Endothelial cell of umbilical vein (primary cell): Measurements from ENCODE around the gene GORASP1. TPM values are rescaled to one million over a fixed set of nuclear protein-coding genes. Genes with fewer than 3 reads are reported as not detected.

Experiments
- BruUV-seq: library from RNA; stranded (reverse); fragments of 400-500 nt; replicated peaks from 2 replicates; lab custom pipeline; 2021; lab: Mats Ljungman, UMichigan
- CTCF ChIA-PET: fragments of 300-600, 350-600 bp; sonication (Branson Sonifier 250); formaldehyde crosslinking; loops from one replicate; lab custom pipeline; 2021; ENCODE audit warnings: antibody characterized with exemption, inconsistent platforms; lab: Charles Lee
- POLR2A ChIA-PET: fragments of 300-600, 350-600 bp; sonication (Branson Sonifier 250); formaldehyde crosslinking; loops from one replicate; lab custom pipeline; 2021; ENCODE audit warnings: antibody characterized with exemption, inconsistent platforms; lab: Charles Lee
- DNase-seq: peaks from one replicate; pipeline ENCODE4 v3.0.0-alpha.2; 2011; ENCODE audit warnings: low read depth, low spot score
- FAIRE-seq: peaks from 2 replicates; lab custom pipeline; 2011; peaks lifted over from hg19 to GRCh38; lab: Jason Lieb, UNC
- H2AFZ ChIP-seq: 2 replicates; pipeline ENCODE4 v1.6.0; 2012; ENCODE audit warnings: low read depth, low read length, control low read depth, inconsistent platforms
- H3K27ac ChIP-seq: 2 replicates; pipeline ENCODE4 v1.5.1; 2011; ENCODE audit warnings: low read depth, mild to moderate bottlenecking, control low read depth, low read length, moderate library complexity; ENCODE audit not compliant: insufficient read depth
- H3K27me3 ChIP-seq, 2 experiments: 2 replicates each; pipeline versions ENCODE4 v1.6.0 to v1.6.1; 2011; ENCODE audit warnings: low read length in 2 of 2, mixed read lengths in 1 of 2; ENCODE audit not compliant: control insufficient read depth in 2 of 2, insufficient read depth in 2 of 2
- H3K36me3 ChIP-seq, 2 experiments: 2 replicates in 1 of 2; 3 replicates in 1 of 2; pipeline ENCODE4 v1.5.1; 2011; ENCODE audit warnings: low read length in 2 of 2, mild to moderate bottlenecking in 1 of 2, moderate library complexity in 1 of 2; ENCODE audit not compliant: control insufficient read depth in 2 of 2, insufficient read depth in 2 of 2; ENCODE audit errors: extremely low read depth in 1 of 2
- H3K4me1 ChIP-seq: 3 replicates; pipeline ENCODE4 v1.5.1; 2011; ENCODE audit warnings: mild to moderate bottlenecking, low read length; ENCODE audit not compliant: control insufficient read depth, insufficient read depth; ENCODE audit errors: extremely low read depth
- H3K4me2 ChIP-seq: 2 replicates; pipeline ENCODE4 v1.6.1; 2011; ENCODE audit warnings: low read length, control low read depth, mixed read lengths; ENCODE audit not compliant: insufficient read depth
- H3K4me3 ChIP-seq, 3 experiments: fragments of 200-600 bp in 1 of 3; sonication (generic), shearing (Covaris generic) in 1 of 3; replicated peaks in 1 of 3; 2 replicates each; pipeline ENCODE4 v1.5.1; 2011 to 2016; ENCODE audit warnings: control low read depth in 3 of 3, low read length in 3 of 3, mild to moderate bottlenecking in 2 of 3, inconsistent platforms in 1 of 3, low read depth in 1 of 3, moderate library complexity in 1 of 3; ENCODE audit not compliant: insufficient read depth in 1 of 3
- H3K79me2 ChIP-seq: 2 replicates; pipeline ENCODE4 v1.6.0; 2012; ENCODE audit warnings: low read length, inconsistent platforms; ENCODE audit not compliant: control insufficient read depth, insufficient read depth
- H3K9ac ChIP-seq: replicated peaks from 2 replicates; pipeline ENCODE3; 2011; ENCODE audit warnings: low read length, control low read depth; ENCODE audit not compliant: insufficient read depth; ENCODE audit errors: extremely low read depth
- H3K9me1 ChIP-seq: replicated peaks from 3 replicates; pipeline ENCODE4 v1.6.0; 2011; ENCODE audit warnings: mild to moderate bottlenecking, low read length; ENCODE audit not compliant: control insufficient read depth, insufficient read depth; ENCODE audit errors: extremely low read depth
- H3K9me3 ChIP-seq: replicated peaks from 2 replicates; pipeline ENCODE4 v1.5.1; 2012; ENCODE audit warnings: low read length, inconsistent platforms; ENCODE audit not compliant: control insufficient read depth, insufficient read depth
- H4K20me1 ChIP-seq: replicated peaks from 2 replicates; pipeline ENCODE3; 2011; ENCODE audit warnings: mild to moderate bottlenecking, low read length; ENCODE audit not compliant: control insufficient read depth, insufficient read depth; ENCODE audit errors: extremely low read depth
- EZH2 ChIP-seq: IDR thresholded peaks from 2 replicates; pipeline ENCODE4 v1.6.1; 2012; ENCODE audit warnings: borderline replicate concordance, low read depth, mild to moderate bottlenecking, moderate library complexity, low read length, inconsistent platforms; ENCODE audit not compliant: severe bottlenecking
- JUN ChIP-seq: IDR thresholded peaks from 2 replicates; pipeline ENCODE4 v1.6.1; 2011; ENCODE audit warnings: borderline replicate concordance, low read depth; ENCODE audit not compliant: insufficient read length, insufficient read depth
- MYC ChIP-seq: IDR thresholded peaks from one replicate; pipeline ENCODE4 v1.6.1; 2011; ENCODE audit warnings: mild to moderate bottlenecking, low read depth, low read length
- POLR2A ChIP-seq: IDR thresholded peaks from 2 replicates; pipeline ENCODE4 v1.6.1; 2012; ENCODE audit warnings: low read depth, mild to moderate bottlenecking, control low read depth, low read length
- POLR2AphosphoS5 ChIP-seq: IDR thresholded peaks from 2 replicates; pipeline ENCODE4 v1.6.1; 2012; ENCODE audit warnings: low read depth, mild to moderate bottlenecking, control low read depth, low read length, moderate library complexity; ENCODE audit not compliant: insufficient read depth
- dilution Hi-C: fragments of 300-500 bp; cut with MboI; formaldehyde crosslinking; loops from one replicate; pipeline ENCODE4 v1.15.0; 2019; ENCODE audit warnings: low sequenced_read_pairs; ENCODE audit not compliant: extremely low pct_ligation_motif_present
- intact Hi-C: fragments of 100-400 bp; cut with micrococcal nuclease; formaldehyde crosslinking; loops from one replicate; pipeline ENCODE4 v1.10.0; 2022
- polyA plus RNA-seq, 4 experiments: library from polyadenylated mRNA; depleted of rRNA in 3 of 4; stranded (reverse) in 3 of 4; unstranded in 1 of 4; fragments of >200 nt; gene quantifications; 2 replicates each; pipeline versions ENCODE4 v1.2.1 to v1.2.3, GENCODE V29; 2011 to 2012; ENCODE audit warnings: missing spikeins in 1 of 4
- total RNA-seq: library from RNA; stranded (reverse); gene quantifications from 2 replicates; pipeline ENCODE4 v1.2.3, GENCODE V29; 2021
- TF ChIP-seq, protein P1 (sequence below): IDR thresholded peaks from 2 replicates; pipeline ENCODE4 v1.6.1; 2011; ENCODE audit not compliant: insufficient read depth, insufficient read length
- TF ChIP-seq, protein P2 (sequence below), 2 donors: IDR thresholded peaks; 1 replicate in 1 of 2; 2 replicates in 1 of 2; pipeline ENCODE4 v1.5.1; 2011; ENCODE audit warnings: low read length in 2 of 2, mild to moderate bottlenecking in 2 of 2, moderate library complexity in 2 of 2, control low read depth in 1 of 2, inconsistent platforms in 1 of 2, low read depth in 1 of 2; ENCODE audit not compliant: insufficient read depth in 1 of 2; ENCODE audit errors: extremely low read depth in 1 of 2

GORASP1 gene
- total and polyA plus RNA-seq, 2 donors (not counting 3 experiments of a cell fraction or from before 2014, with no cell fraction given) = 62.5 to 68.0 TPM

DNA sequence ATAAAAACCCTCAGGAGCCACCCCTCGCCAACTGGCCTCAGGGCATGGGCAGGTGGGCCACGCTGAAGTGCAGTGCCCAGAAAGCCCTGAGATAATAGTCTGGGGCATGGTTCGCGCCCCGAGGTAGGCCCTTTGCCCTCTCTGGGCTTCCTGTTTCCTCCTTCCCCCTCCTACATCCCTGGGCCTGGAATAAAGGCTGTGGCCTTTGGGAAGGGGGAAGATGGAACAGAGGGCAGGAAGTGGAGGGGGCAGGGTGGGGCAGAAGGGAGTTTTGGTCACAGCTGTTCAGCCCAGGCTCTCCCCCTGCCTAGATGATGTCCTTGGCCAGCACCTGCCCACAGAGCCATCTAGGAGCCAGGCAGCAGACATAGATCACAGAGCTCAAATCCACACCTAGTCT lies 34.6 kb upstream of the GORASP1 start:
- H4K20me1 ChIP-seq = no peaks in the 10 kb centered on the region
- dilution Hi-C loops = no loop called here
- ChIA-PET POLR2A (no interaction called here), CTCF (interaction anchor here (1.1 to 1.7 kb wide), 3 partner anchors 24 to 36 kb away, joined by 3 read pairs; no protein-coding TSS in a partner anchor)
- H3K9me3 ChIP-seq = no peaks in the 10 kb centered on the region
- peaks cover 50% of the 10 kb centered on the region for H3K79me2 ChIP-seq
- no TSS peak for BruUV-seq
- no peak overlapping the region for H3K4me2 ChIP-seq
- no peaks in the 10 kb centered on the region for H3K9me1 ChIP-seq
- H3K9ac ChIP-seq = no peak overlapping the region
- no peak for TF ChIP-seq JUN
- no peak for TF ChIP-seq EZH2
- TF ChIP-seq MYC = no peak
- TF ChIP-seq POLR2AphosphoS5 = no peak
- TF ChIP-seq, protein P1, sequence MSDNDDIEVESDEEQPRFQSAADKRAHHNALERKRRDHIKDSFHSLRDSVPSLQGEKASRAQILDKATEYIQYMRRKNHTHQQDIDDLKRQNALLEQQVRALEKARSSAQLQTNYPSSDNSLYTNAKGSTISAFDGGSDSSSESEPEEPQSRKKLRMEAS = no peak
- TF ChIP-seq, protein P2, sequence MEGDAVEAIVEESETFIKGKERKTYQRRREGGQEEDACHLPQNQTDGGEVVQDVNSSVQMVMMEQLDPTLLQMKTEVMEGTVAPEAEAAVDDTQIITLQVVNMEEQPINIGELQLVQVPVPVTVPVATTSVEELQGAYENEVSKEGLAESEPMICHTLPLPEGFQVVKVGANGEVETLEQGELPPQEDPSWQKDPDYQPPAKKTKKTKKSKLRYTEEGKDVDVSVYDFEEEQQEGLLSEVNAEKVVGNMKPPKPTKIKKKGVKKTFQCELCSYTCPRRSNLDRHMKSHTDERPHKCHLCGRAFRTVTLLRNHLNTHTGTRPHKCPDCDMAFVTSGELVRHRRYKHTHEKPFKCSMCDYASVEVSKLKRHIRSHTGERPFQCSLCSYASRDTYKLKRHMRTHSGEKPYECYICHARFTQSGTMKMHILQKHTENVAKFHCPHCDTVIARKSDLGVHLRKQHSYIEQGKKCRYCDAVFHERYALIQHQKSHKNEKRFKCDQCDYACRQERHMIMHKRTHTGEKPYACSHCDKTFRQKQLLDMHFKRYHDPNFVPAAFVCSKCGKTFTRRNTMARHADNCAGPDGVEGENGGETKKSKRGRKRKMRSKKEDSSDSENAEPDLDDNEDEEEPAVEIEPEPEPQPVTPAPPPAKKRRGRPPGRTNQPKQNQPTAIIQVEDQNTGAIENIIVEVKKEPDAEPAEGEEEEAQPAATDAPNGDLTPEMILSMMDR (IDR thresholded peaks at IDR 0.05; ENCODE audit: extremely low read depth in 1 of 2, insufficient read depth in 1 of 2, low read depth in 1 of 2, low read length in 2 of 2) = no peak
- TF ChIP-seq POLR2A = no peak
- no peak overlapping the region for H3K4me3 ChIP-seq
- H3K36me3 ChIP-seq = peaks cover 4 to 35% of the 10 kb centered on the region in 2 experiments
- H2AFZ ChIP-seq = no peak overlapping the region
- H3K27ac ChIP-seq = no peak overlapping the region
- DNase-seq (no peak), FAIRE-seq (no peak)
- intact Hi-C loops = loop anchor here (10.0 kb wide), 1 partner anchor 417 kb away; no protein-coding TSS in a partner anchor
- peaks cover 22% of the 10 kb centered on the region for H3K4me1 ChIP-seq
- H3K27me3 ChIP-seq = no peaks in the 10 kb centered on the region
